ENCODE measurements around the gene LRRC8E.

DNA sequence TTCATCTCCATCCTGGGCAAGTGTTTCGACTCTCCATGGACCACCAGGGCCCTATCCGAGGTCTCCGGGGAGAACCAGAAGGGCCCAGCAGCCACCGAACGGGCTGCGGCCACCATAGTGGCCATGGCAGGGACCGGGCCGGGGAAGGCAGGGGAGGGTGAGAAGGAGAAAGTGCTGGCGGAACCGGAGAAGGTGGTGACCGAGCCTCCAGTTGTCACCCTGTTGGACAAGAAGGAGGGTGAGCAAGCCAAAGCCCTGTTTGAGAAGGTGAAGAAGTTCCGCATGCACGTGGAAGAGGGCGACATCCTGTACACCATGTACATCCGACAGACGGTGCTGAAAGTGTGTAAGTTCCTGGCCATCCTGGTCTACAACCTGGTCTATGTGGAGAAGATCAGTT, 10.7 kb downstream of the LRRC8E start:
- TF ChIP-seq, protein P1, sequence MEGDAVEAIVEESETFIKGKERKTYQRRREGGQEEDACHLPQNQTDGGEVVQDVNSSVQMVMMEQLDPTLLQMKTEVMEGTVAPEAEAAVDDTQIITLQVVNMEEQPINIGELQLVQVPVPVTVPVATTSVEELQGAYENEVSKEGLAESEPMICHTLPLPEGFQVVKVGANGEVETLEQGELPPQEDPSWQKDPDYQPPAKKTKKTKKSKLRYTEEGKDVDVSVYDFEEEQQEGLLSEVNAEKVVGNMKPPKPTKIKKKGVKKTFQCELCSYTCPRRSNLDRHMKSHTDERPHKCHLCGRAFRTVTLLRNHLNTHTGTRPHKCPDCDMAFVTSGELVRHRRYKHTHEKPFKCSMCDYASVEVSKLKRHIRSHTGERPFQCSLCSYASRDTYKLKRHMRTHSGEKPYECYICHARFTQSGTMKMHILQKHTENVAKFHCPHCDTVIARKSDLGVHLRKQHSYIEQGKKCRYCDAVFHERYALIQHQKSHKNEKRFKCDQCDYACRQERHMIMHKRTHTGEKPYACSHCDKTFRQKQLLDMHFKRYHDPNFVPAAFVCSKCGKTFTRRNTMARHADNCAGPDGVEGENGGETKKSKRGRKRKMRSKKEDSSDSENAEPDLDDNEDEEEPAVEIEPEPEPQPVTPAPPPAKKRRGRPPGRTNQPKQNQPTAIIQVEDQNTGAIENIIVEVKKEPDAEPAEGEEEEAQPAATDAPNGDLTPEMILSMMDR (IDR thresholded peaks at IDR 0.05): no peak
- TF ChIP-seq POLR2A (IDR thresholded peaks at IDR 0.05): no peak
- no peak for TF ChIP-seq POLR2AphosphoS5 (IDR thresholded peaks at IDR 0.05)

Data from gastroesophageal sphincter (tissue), 3 donors.